ENCODE data around the gene MRPL52.
A peak's percentile ranks its signal among the peaks of the same experiment; 100 is the strongest.
"Not testable (repeated sequence)": the region's sequence is repeated elsewhere in the genome, so short reads cannot be mapped to it uniquely, and the experiment has no call there.

The MRPL52 gene

GRCh38 chr14:22811722-22812121 is 18.0 kb upstream of the MRPL52 start:
- DNase-seq = no peak

GRCh38 chr14:22812744-22813143 is 16.9 kb upstream of the MRPL52 start:
- no peak for DNase-seq

GRCh38 chr14:22813145-22813544 is 16.5 kb upstream of the MRPL52 start:
- DNase-seq = no peak

GRCh38 chr14:22814373-22814772 is 15.3 kb upstream of the MRPL52 start:
- no peak for DNase-seq

- no peak for DNase-seq
Observed at GRCh38 chr14:22814941-22815713, 14.6 kb upstream of the MRPL52 start, which contains the start of gene SLC7A7. TSS of gene SLC7A7 (minus strand) at chr14:22815435. CDS start at chr14:22813398, 2,037 bp downstream.

GRCh38 chr14:22819151-22819988 is 10.3 kb upstream of the MRPL52 start:
- DNase-seq = no peak

GRCh38 chr14:22820731-22821130 is 9.0 kb upstream of the MRPL52 start:
- no peak for DNase-seq

- DNase-seq = no peak
Observed at GRCh38 chr14:22821193-22822015, 8.3 kb upstream of the MRPL52 start.

- no peak for DNase-seq
Observed at GRCh38 chr14:22822016-22822570, 7.6 kb upstream of the MRPL52 start.

GRCh38 chr14:22822571-22823098 is 7.1 kb upstream of the MRPL52 start:
- DNase-seq = peak; percentile 25

GRCh38 chr14:22824711-22825359 is 4.9 kb upstream of the MRPL52 start:
- DNase-seq = no peak

GRCh38 chr14:22829076-22829660 is 519 bp upstream of the MRPL52 start:
- DNase-seq = not testable (repeated sequence)

GRCh38 chr14:22830443-22831010 is 840 bp downstream of the MRPL52 start:
- no peak for DNase-seq

GRCh38 chr14:22835505-22835904 is 5.8 kb downstream of the MRPL52 start:
- no peak for DNase-seq

GRCh38 chr14:22836301-22837113 is 6.8 kb downstream of the MRPL52 start, which contains the start of gene MMP14:
TSS of gene MMP14 (plus strand) at chr14:22836585. CDS start at chr14:22836818, 233 bp downstream.
- no peak for DNase-seq

- DNase-seq = no peak
Observed at GRCh38 chr14:22837114-22837749, 7.5 kb downstream of the MRPL52 start.

GRCh38 chr14:22837750-22838538 is 8.3 kb downstream of the MRPL52 start:
- DNase-seq = no peak

- no peak for DNase-seq
Observed at GRCh38 chr14:22838631-22839041, 8.9 kb downstream of the MRPL52 start.

All from NCI-H2107 (cell line).